HCT116 (cell line): Measurements from ENCODE around the gene ZWILCH. TPM values are rescaled to one million over a fixed set of nuclear protein-coding genes. Genes with fewer than 3 reads are reported as not detected.

Experiments
- ATAC-seq: fragments of 200-7000 bp; cut with Tn5 transposase; 2 replicates; pipeline ENCODE4 v1.9.1; 2020; ENCODE audit warnings: mild to moderate bottlenecking, moderate library complexity
- BruUV-seq: library from RNA; stranded (reverse); fragments of 400-500 nt; replicated peaks from 2 replicates; lab custom pipeline; 2021; lab: Mats Ljungman, UMichigan
- CTCF ChIA-PET: fragments of 300-600 bp; sonication (Branson Sonifier 250); formaldehyde crosslinking; loops from one replicate; lab custom pipeline; 2021; ENCODE audit warnings: antibody characterized with exemption; lab: Charles Lee
- POLR2A ChIA-PET: fragments of 300-600, 350-600 bp; sonication (Branson Sonifier 250); formaldehyde crosslinking; loops from one replicate; lab custom pipeline; 2021; ENCODE audit warnings: antibody characterized with exemption; lab: Charles Lee
- RAD21 ChIA-PET, 2 experiments: fragments of 300-600 bp; sonication (Branson Sonifier 250); formaldehyde crosslinking; loops; one replicate each; lab custom pipeline; 2023; ENCODE audit warnings: low total read pairs in 2 of 2; ENCODE audit not compliant: uncharacterized antibody in 2 of 2, unreplicated experiment in 2 of 2, low non-redundant PET in 1 of 2; lab: Charles Lee
- DNase-seq: peaks from one replicate; pipeline ENCODE4 v3.0.0-alpha.2; 2010; ENCODE audit warnings: low read depth, low spot score
- H2AFZ ChIP-seq: fragments of 200-600 bp; shearing (Covaris generic), sonication (generic); 2 replicates; pipeline ENCODE4 v1.6.1; 2017; ENCODE audit warnings: low read depth, mixed run types, mixed read lengths, antibody characterized with exemption, low read length; ENCODE audit not compliant: poor library complexity, severe bottlenecking
- H3K27ac ChIP-seq: 2 replicates; pipeline ENCODE4 v1.5.1; 2012; ENCODE audit warnings: low read depth, low read length
- H3K27me3 ChIP-seq: fragments of 200-600 bp; sonication (generic); 2 replicates; pipeline ENCODE4 v1.6.1; 2016; ENCODE audit warnings: mixed run types, low read length, mixed read lengths; ENCODE audit not compliant: insufficient read depth
- H3K36me3 ChIP-seq, 2 experiments: fragments of 200-500 bp in 1 of 2; fragments of 200-600 bp in 1 of 2; sonication (Bioruptor generic) in 1 of 2; sonication (generic) in 1 of 2; 2 replicates each; pipeline versions ENCODE4 v1.5.1 to v1.6.1; 2014 to 2016; ENCODE audit warnings: low read length in 2 of 2, inconsistent platforms in 1 of 2, mixed read lengths in 1 of 2, mixed run types in 1 of 2; ENCODE audit not compliant: insufficient read depth in 2 of 2, control insufficient read depth in 1 of 2
- H3K4me1 ChIP-seq, 2 experiments: fragments of 200-600 bp in 1 of 2; sonication (generic) in 1 of 2; 2 replicates each; pipeline versions ENCODE4 v1.5.1 to v1.6.1; 2012 to 2017; ENCODE audit warnings: low read length in 2 of 2, inconsistent platforms in 1 of 2, mild to moderate bottlenecking in 1 of 2, mixed read lengths in 1 of 2, mixed run types in 1 of 2, moderate library complexity in 1 of 2; ENCODE audit not compliant: insufficient read depth in 2 of 2, control insufficient read depth in 1 of 2
- H3K4me2 ChIP-seq: fragments of 200-600 bp; sonication (generic); 2 replicates; pipeline ENCODE4 v1.6.1; 2017; ENCODE audit warnings: mixed run types, low read length, mixed read lengths
- H3K4me3 ChIP-seq, 2 experiments: fragments of 200-600 bp in 1 of 2; sonication (generic) in 1 of 2; replicated peaks in 1 of 2; 2 replicates each; pipeline ENCODE4 v1.5.1; 2011 to 2016; ENCODE audit warnings: low read length in 2 of 2, control low read depth in 1 of 2, low read depth in 1 of 2, mild to moderate bottlenecking in 1 of 2, mixed read lengths in 1 of 2, mixed run types in 1 of 2
- H3K79me2 ChIP-seq: fragments of 200-600 bp; sonication (generic); 2 replicates; pipeline ENCODE4 v1.6.1; 2017; ENCODE audit warnings: mild to moderate bottlenecking, mixed run types, low read length, moderate library complexity, mixed read lengths; ENCODE audit not compliant: insufficient read depth
- H3K9ac ChIP-seq: fragments of 200-600 bp; sonication (generic); 2 replicates; pipeline ENCODE4 v1.6.1; 2016; ENCODE audit warnings: low read length, mixed read lengths
- H3K9me2 ChIP-seq: fragments of 200-600 bp; sonication (generic), shearing (Covaris generic); 2 replicates; pipeline ENCODE4 v1.6.1; 2017; ENCODE audit warnings: mixed run types, mild to moderate bottlenecking, moderate library complexity; ENCODE audit not compliant: insufficient read depth
- H3K9me3 ChIP-seq, 2 experiments: fragments of 200-500 bp in 1 of 2; fragments of 200-600 bp in 1 of 2; sonication (Bioruptor generic) in 1 of 2; sonication (generic) in 1 of 2; 2 replicates each; pipeline ENCODE4 v1.6.1; 2014 to 2017; ENCODE audit warnings: low read length in 2 of 2, mixed read lengths in 2 of 2, inconsistent platforms in 1 of 2, low read depth in 1 of 2, mild to moderate bottlenecking in 1 of 2, mixed run types in 1 of 2, moderate library complexity in 1 of 2; ENCODE audit not compliant: control insufficient read depth in 1 of 2, insufficient read depth in 1 of 2
- H4K20me1 ChIP-seq: fragments of 200-600 bp; sonication (generic), shearing (Covaris generic); 2 replicates; pipeline ENCODE4 v1.6.1; 2017; ENCODE audit warnings: mixed run types, mild to moderate bottlenecking, moderate library complexity; ENCODE audit not compliant: insufficient read depth
- CTCF ChIP-seq, 3 experiments: fragments of 200-600 bp in 1 of 3; sonication (generic) in 1 of 3; IDR thresholded peaks in 2 of 3; conservative IDR thresholded peaks in 1 of 3; 2 replicates each; pipeline ENCODE4 v1.5.1; 2012 to 2017; ENCODE audit warnings: low read depth in 2 of 3, low read length in 2 of 3, antibody characterized with exemption in 1 of 3, borderline replicate concordance in 1 of 3, control low read depth in 1 of 3, mild to moderate bottlenecking in 1 of 3, mixed read lengths in 1 of 3, mixed run types in 1 of 3, moderate library complexity in 1 of 3; ENCODE audit not compliant: insufficient read depth in 1 of 3
- EGR1 ChIP-seq: IDR thresholded peaks from 2 replicates; pipeline ENCODE4 v1.6.1; 2012; ENCODE audit warnings: low read depth
- ELF1 ChIP-seq: IDR thresholded peaks from 2 replicates; pipeline ENCODE4 v1.6.1; 2012; ENCODE audit warnings: low read depth, borderline replicate concordance
- EZH2 ChIP-seq: fragments of 200-600 bp; sonication (generic); IDR thresholded peaks from 2 replicates; pipeline ENCODE4 v1.6.1; 2017; ENCODE audit warnings: antibody characterized with exemption, mixed run types
- EZH2phosphoT487 ChIP-seq: fragments of 200-600 bp; IDR thresholded peaks from 2 replicates; pipeline ENCODE4 v1.6.1; 2018; ENCODE audit warnings: antibody characterized with exemption, borderline replicate concordance
- JUND ChIP-seq: IDR thresholded peaks from 2 replicates; pipeline ENCODE4 v1.6.1; 2012
- POLR2A ChIP-seq: IDR thresholded peaks from 2 replicates; pipeline ENCODE4 v1.7.0; 2011; ENCODE audit warnings: borderline replicate concordance; ENCODE audit not compliant: insufficient read depth, insufficient read length; ENCODE audit errors: extremely low read depth
- RAD21 ChIP-seq: IDR thresholded peaks from 2 replicates; pipeline ENCODE4 v1.6.1; 2012; ENCODE audit warnings: low read depth, mild to moderate bottlenecking
- SIN3A ChIP-seq: IDR thresholded peaks from 2 replicates; pipeline ENCODE4 v1.6.1; 2012; ENCODE audit warnings: low read depth
- SP1 ChIP-seq: IDR thresholded peaks from 2 replicates; pipeline ENCODE4 v1.6.1; 2012; ENCODE audit warnings: low read depth
- SRF ChIP-seq: IDR thresholded peaks from 2 replicates; pipeline ENCODE4 v1.6.1; 2012; ENCODE audit warnings: low read depth
- YY1 ChIP-seq: IDR thresholded peaks from 2 replicates; pipeline ENCODE4 v1.6.1; 2011; ENCODE audit warnings: low read length, low read depth, moderate library complexity, mild to moderate bottlenecking; ENCODE audit not compliant: insufficient replicate concordance; ENCODE audit errors: extremely low read depth
- intact Hi-C: fragments of 100-400 bp; cut with micrococcal nuclease; formaldehyde crosslinking; loops from 2 replicates; pipeline ENCODE4 v1.10.0; 2022
- total RNA-seq: library from RNA; stranded (reverse); gene quantifications from one replicate; pipeline ENCODE4 v1.2.1, GENCODE V29; 2021; ENCODE audit not compliant: unreplicated experiment

The ZWILCH gene
- total RNA-seq, 1 experiment from 2014 or later, result 25.8 TPM

GRCh38 chr15:66491846-66492245, 13.3 kb upstream of the ZWILCH start:
- RAD21 ChIA-PET, result no interaction called here

More at GRCh38 chr15:66491846-66492245, 13.3 kb upstream of the ZWILCH start:
- H3K27ac ChIP-seq, result no peak overlapping the region
- no peak overlapping the region for H2AFZ ChIP-seq
- H3K9me2 ChIP-seq, result no peaks in the 10 kb centered on the region
- peaks cover 41 to 50% of the 10 kb centered on the region in 2 experiments for H3K36me3 ChIP-seq
- no peak overlapping the region for H3K9ac ChIP-seq
- intact Hi-C loops, result no loop called here
- no peak overlapping the region for H3K4me3 ChIP-seq
- no peaks in the 10 kb centered on the region for H3K9me3 ChIP-seq
- TF ChIP-seq JUND (no peak), YY1 (no peak), EGR1 (no peak), POLR2A (no peak), EZH2phosphoT487 (no peak), SRF (no peak), SP1 (no peak), RAD21 (no peak), EZH2 (no peak), SIN3A (no peak), ELF1 (no peak), CTCF (IDR thresholded peaks at IDR 0.05 in 2 of 3, conservative IDR thresholded peaks at IDR 0.05 in 1 of 3; ENCODE audit: borderline replicate concordance in 1 of 3, insufficient read depth in 1 of 3, low read depth in 2 of 3, low read length in 2 of 3) (no peak)
- H3K79me2 ChIP-seq, result peaks cover 34% of the 10 kb centered on the region
- H3K4me1 ChIP-seq, result peaks cover 3 to 6% of the 10 kb centered on the region in 2 experiments; a peak in 2 of 4 replicates
- ChIA-PET POLR2A (interaction anchor here (1.1 kb wide), 1 partner anchor 13 kb away, joined by 3 read pairs; the partner anchor contains the start of gene ZWILCH), CTCF (no interaction called here)
- no peak overlapping the region for H3K4me2 ChIP-seq
- DNase-seq (no peak), ATAC-seq (no peak)
- H3K27me3 ChIP-seq, result no peaks in the 10 kb centered on the region
- BruUV-seq, result no TSS peak
- no peaks in the 10 kb centered on the region for H4K20me1 ChIP-seq
